GM12878 (cell line): ENCODE results near the gene TET2. TPM values are rescaled to one million over a fixed set of nuclear protein-coding genes. Genes with fewer than 3 reads are reported as not detected.

Source experiments
- ATAC-seq: fragments of 200-7000 bp; cut with Tn5 transposase; 3 replicates; pipeline ENCODE4 v1.9.1; 2020; ENCODE audit warnings: mild to moderate bottlenecking, moderate library complexity
- BruUV-seq: library from RNA; stranded (reverse); fragments of 400-500 nt; replicated peaks from 2 replicates; lab custom pipeline; 2021; lab: Mats Ljungman, UMichigan
- CTCF ChIA-PET: fragments of 300-600 bp; sonication (Branson Sonifier 250); formaldehyde crosslinking; extraction: SDS; loops from one replicate; lab custom pipeline; 2021; ENCODE audit warnings: inconsistent platforms; lab: Yijun Ruan, JAX
- POLR2A ChIA-PET: fragments of 350-600 bp; formaldehyde crosslinking; extraction: SDS; loops from one replicate; lab custom pipeline; 2021; ENCODE audit warnings: inconsistent platforms; lab: Charles Lee
- RAD21 ChIA-PET: fragments of 300-600 bp; sonication (Branson Sonifier 250); formaldehyde crosslinking; loops from one replicate; lab custom pipeline; 2023; ENCODE audit warnings: antibody characterized with exemption; ENCODE audit not compliant: unreplicated experiment; lab: Charles Lee
- SMC1A ChIA-PET: fragments of 300-600 bp; sonication (Branson Sonifier 250); formaldehyde crosslinking; loops from one replicate; lab custom pipeline; 2023; ENCODE audit not compliant: unreplicated experiment, uncharacterized antibody; lab: Charles Lee
- DNase-seq: peaks from one replicate; pipeline ENCODE4 v3.0.0-alpha.2; 2011; ENCODE audit warnings: low read depth, low spot score
- FAIRE-seq: peaks from 3 replicates; lab custom pipeline; 2011; peaks lifted over from hg19 to GRCh38; lab: Jason Lieb, UNC
- H2AFZ ChIP-seq: 2 replicates; pipeline ENCODE4 v1.6.0; 2011; ENCODE audit warnings: low read depth, low read length, control low read depth; ENCODE audit not compliant: control insufficient read depth
- H3K27ac ChIP-seq: 2 replicates; pipeline ENCODE4 v1.5.1; 2011; ENCODE audit warnings: control low read depth; ENCODE audit not compliant: control insufficient read depth, insufficient read depth
- H3K27me3 ChIP-seq, 2 experiments: replicated peaks in 1 of 2; 2 replicates each; pipeline versions ENCODE4 v1.6.0 to v1.6.1; 2011; ENCODE audit warnings: low read length in 1 of 2; ENCODE audit not compliant: control insufficient read depth in 2 of 2, insufficient read depth in 2 of 2
- H3K36me3 ChIP-seq, 2 experiments: 2 replicates each; pipeline ENCODE4 v1.5.1; 2011; ENCODE audit warnings: low read length in 1 of 2; ENCODE audit not compliant: control insufficient read depth in 2 of 2, insufficient read depth in 2 of 2
- H3K4me1 ChIP-seq: 2 replicates; pipeline ENCODE4 v1.6.1; 2011; ENCODE audit warnings: mild to moderate bottlenecking, low read length, moderate library complexity, mixed read lengths; ENCODE audit not compliant: control insufficient read depth, insufficient read depth
- H3K4me2 ChIP-seq: 2 replicates; pipeline ENCODE4 v1.6.0; 2011; ENCODE audit warnings: control low read depth; ENCODE audit not compliant: control insufficient read depth, insufficient read depth
- H3K4me3 ChIP-seq: fragments of 200-600 bp; sonication (generic); 2 replicates; pipeline ENCODE4 v1.5.1; 2016
- H3K79me2 ChIP-seq: 2 replicates; pipeline ENCODE4 v1.6.0; 2011; ENCODE audit warnings: low read length; ENCODE audit not compliant: control insufficient read depth, insufficient read depth
- H3K9ac ChIP-seq: 2 replicates; pipeline ENCODE4 v1.8.0; 2011; ENCODE audit warnings: low read length, control low read depth, mixed read lengths; ENCODE audit not compliant: control insufficient read depth, insufficient read depth
- H3K9me3 ChIP-seq: replicated peaks from 3 replicates; pipeline ENCODE4 v1.5.1; 2011; ENCODE audit warnings: mild to moderate bottlenecking, low read length; ENCODE audit not compliant: control insufficient read depth, insufficient read depth
- H4K20me1 ChIP-seq: 2 replicates; pipeline ENCODE4 v1.6.0; 2011; ENCODE audit not compliant: control insufficient read depth, insufficient read depth
- ASH2L ChIP-seq: fragments of 300-600, 200-600 bp; sonication (generic); IDR thresholded peaks from 2 replicates; pipeline ENCODE4 v1.6.1; 2017; ENCODE audit warnings: low read depth, mild to moderate bottlenecking, borderline replicate concordance
- CBFB ChIP-seq: IDR thresholded peaks from 2 replicates; pipeline ENCODE4 v1.6.1; 2016; ENCODE audit warnings: antibody characterized with exemption, low read depth
- CHD2 ChIP-seq: IDR thresholded peaks from 2 replicates; pipeline ENCODE4 v1.6.1; 2011; ENCODE audit warnings: low read depth, low read length, improper control_type of control experiment, borderline replicate concordance
- EED ChIP-seq: sonication (generic); IDR thresholded peaks from 2 replicates; pipeline ENCODE4 v1.6.1; 2016; ENCODE audit warnings: antibody characterized with exemption, low read depth
- ETV6 ChIP-seq, 2 experiments: fragments of 450-650 bp in 1 of 2; IDR thresholded peaks in 1 of 2; conservative IDR thresholded peaks in 1 of 2; 2 replicates each; pipeline ENCODE4 v1.6.1; 2014; ENCODE audit warnings: antibody characterized with exemption in 1 of 2, borderline replicate concordance in 1 of 2, low read depth in 1 of 2, mild to moderate bottlenecking in 1 of 2, moderate library complexity in 1 of 2
- FOS ChIP-seq: IDR thresholded peaks from 3 replicates; pipeline ENCODE4 v1.6.1; 2011; ENCODE audit warnings: borderline replicate concordance; ENCODE audit not compliant: insufficient read length; ENCODE audit errors: extremely low read depth
- FOXM1 ChIP-seq: IDR thresholded peaks from 2 replicates; pipeline ENCODE4 v1.6.1; 2012; ENCODE audit warnings: low read depth, mild to moderate bottlenecking, inconsistent platforms, low read length, moderate library complexity
- GATAD2B ChIP-seq: fragments of 450-650 bp; conservative IDR thresholded peaks from 2 replicates; pipeline ENCODE4 v1.6.1; 2017; ENCODE audit warnings: low read depth, mild to moderate bottlenecking, moderate library complexity
- HCFC1 ChIP-seq: fragments of 150-350 bp; IDR thresholded peaks from 2 replicates; pipeline ENCODE4 v1.6.1; 2014; ENCODE audit warnings: low read length
- HDAC2 ChIP-seq: fragments of 200-600 bp; sonication (generic); IDR thresholded peaks from 2 replicates; pipeline ENCODE4 v1.6.1; 2017
- HDAC6 ChIP-seq: fragments of 200-600 bp; sonication (generic); IDR thresholded peaks from one replicate; pipeline ENCODE4 v1.8.0; 2017; ENCODE audit warnings: antibody characterized with exemption; ENCODE audit not compliant: unreplicated experiment
- IKZF1 ChIP-seq: fragments of 450-650 bp; conservative IDR thresholded peaks from 2 replicates; pipeline ENCODE4 v1.6.1; 2017; ENCODE audit warnings: antibody characterized with exemption, mild to moderate bottlenecking
- IKZF2 ChIP-seq, 2 experiments: fragments of 450-650 bp; IDR thresholded peaks; 2 replicates each; pipeline ENCODE4 v1.6.1; 2017; ENCODE audit warnings: mild to moderate bottlenecking in 2 of 2, moderate library complexity in 2 of 2
- RAD21 ChIP-seq: IDR thresholded peaks from 2 replicates; pipeline ENCODE4 v1.6.1; 2011; ENCODE audit warnings: mild to moderate bottlenecking, low read depth, low read length, moderate library complexity; ENCODE audit not compliant: insufficient read depth
- RUNX3 ChIP-seq: IDR thresholded peaks from 2 replicates; pipeline ENCODE4 v1.6.1; 2012; ENCODE audit warnings: low read length, inconsistent platforms
- SMAD1 ChIP-seq: fragments of 450-650 bp; IDR thresholded peaks from 2 replicates; pipeline ENCODE4 v1.6.1; 2018; ENCODE audit warnings: mild to moderate bottlenecking, low read depth; ENCODE audit not compliant: partially characterized antibody
- SMAD5 ChIP-seq: IDR thresholded peaks from 2 replicates; pipeline ENCODE4 v1.6.1; 2016; ENCODE audit warnings: antibody characterized with exemption, low read depth
- SRF ChIP-seq, 2 experiments: IDR thresholded peaks; 2 replicates each; pipeline ENCODE4 v1.6.1; 2011; ENCODE audit warnings: low read depth in 2 of 2, low read length in 2 of 2, mild to moderate bottlenecking in 1 of 2, moderate library complexity in 1 of 2
- ZBED1 ChIP-seq: IDR thresholded peaks from 2 replicates; pipeline ENCODE4 v1.6.1; 2016; ENCODE audit warnings: borderline replicate concordance
- ZBTB33 ChIP-seq: fragments of 450-650 bp; IDR thresholded peaks from 2 replicates; pipeline ENCODE4 v1.6.1; 2017; ENCODE audit warnings: mild to moderate bottlenecking
- ZZZ3 ChIP-seq: IDR thresholded peaks from 2 replicates; pipeline ENCODE4 v1.6.1; 2011; ENCODE audit warnings: low read depth; ENCODE audit not compliant: control insufficient read depth, insufficient read length
- WGBS: methylation state at CpG from one replicate; pipeline ENCODE4 v1.1.6; 2016; ENCODE audit warnings: low lambda C conversion rate; ENCODE audit not compliant: insufficient replicate concordance, insufficient coverage; ENCODE audit errors: missing lambda C conversion rate; 5-methylcytosine and 5-hydroxymethylcytosine counted together
- in situ Hi-C: fragments of 300-500 bp; cut with MboI; formaldehyde crosslinking; loops from 9 replicates; pipeline ENCODE4 v1.14.3; 2018; ENCODE audit warnings: mixed read lengths
- intact Hi-C: fragments of 100-400 bp; cut with micrococcal nuclease; formaldehyde crosslinking; loops from one replicate; pipeline ENCODE4 v1.14.2; 2022; ENCODE audit not compliant: unreplicated experiment
- polyA plus RNA-seq, 11 experiments: library from polyadenylated mRNA; depleted of rRNA in 4 of 11; unstranded in 6 of 11; stranded (reverse) in 5 of 11; fragments of >200 nt; fragmentation: Nextera tagmentation in 4 of 11; fragmentation: Illumina TruSeq in 1 of 11; extraction: Ambion mirVana in 4 of 11; extraction: Trizol in 1 of 11; gene quantifications; 1 replicate in 1 of 11; 2 replicates in 10 of 11; pipeline versions ENCODE4 v1.2.1 to v1.2.3, GENCODE V29; 2011 to 2016; ENCODE audit warnings: inconsistent platforms in 2 of 11, missing spikeins in 2 of 11, low read depth in 1 of 11
- total RNA-seq, 4 experiments: library from RNA; depleted of rRNA in 3 of 4; stranded (reverse); fragments of >200 nt in 3 of 4; fragmentation: Illumina TruSeq in 1 of 4; extraction: Trizol in 1 of 4; gene quantifications; 2 replicates each; pipeline versions ENCODE4 v1.2.1 to v1.2.3, GENCODE V29; 2013 to 2021

The TET2 gene
- total and polyA plus RNA-seq, 10 of the 15 experiments (the other 5 are each of a cell fraction or from before 2014, with no cell fraction given) = 3.7 to 49.0 (median 27.5) TPM

- TF ChIP-seq RAD21 = no peak
- no peak for TF ChIP-seq FOS
- no peak for TF ChIP-seq ASH2L
- TF ChIP-seq HCFC1 = no peak
- no peak for TF ChIP-seq SMAD5
- TF ChIP-seq SRF (IDR thresholded peaks at IDR 0.05; ENCODE audit: low read depth in 2 of 2, low read length in 2 of 2) = no peak
- no peak for TF ChIP-seq SMAD1
- no peak for TF ChIP-seq HDAC2
- TF ChIP-seq ZZZ3 = no peak
- no peak for TF ChIP-seq HDAC6
- no peak for TF ChIP-seq CBFB
- TF ChIP-seq GATAD2B = no peak
- no peak for TF ChIP-seq ZBED1
- TF ChIP-seq, all 136 proteins: peak for 0
Observed at GRCh38 chr4:105246712-105247111, 100.0 kb downstream of the TET2 start (continued).

- ChIA-PET SMC1A (interaction anchor here (2.5 kb wide), 1 partner anchor 10 kb away, joined by 7 read pairs; no protein-coding TSS in a partner anchor), POLR2A (interaction anchor here (1.0 kb wide), 1 partner anchor 14 kb away, joined by 6 read pairs; no protein-coding TSS in a partner anchor), RAD21 (no interaction called here), CTCF (interaction anchor here (0.6 to 1.9 kb wide), 4 partner anchors 9 to 153 kb away, joined by 3 to 5 read pairs (median 3); no protein-coding TSS in a partner anchor)
- Histone ChIP-seq H3K79me2 (no peaks in the 10 kb centered on the region), H4K20me1 (no peaks in the 10 kb centered on the region), H3K4me2 (no peak overlapping the region), H3K9me3 (peaks cover 7% of the 10 kb centered on the region), H2AFZ (no peak overlapping the region), H3K27me3 (no peaks in the 10 kb centered on the region), H3K27ac (no peak overlapping the region), H3K4me1 (no peaks in the 10 kb centered on the region), H3K9ac (no peak overlapping the region), H3K36me3 (peaks cover 0 to 24% of the 10 kb centered on the region in 2 experiments; a peak in 3 of 4 replicates), H3K4me3 (no peak overlapping the region)
- ATAC-seq (peak; percentile 37), FAIRE-seq (peak; percentile 56), DNase-seq (no peak)
- in situ Hi-C loops (no loop called here), intact Hi-C loops (no loop called here)
- WGBS = 0% methylated on average over 1 of the region's 1 CpG
- TF ChIP-seq CHD2 = no peak
- 0 out of 2 replicates have a peak, but pooled peaks have one; percentile 43 for TF ChIP-seq IKZF1
- 0 out of 2 replicates have a peak, but pooled peaks have one; percentile 38 for TF ChIP-seq EED
- TF ChIP-seq ZBTB33 = no peak
- TF ChIP-seq FOXM1 = no peak
- peak; percentile 63 to 68; a peak in 3 of 4 replicates for TF ChIP-seq IKZF2 (IDR thresholded peaks at IDR 0.05)
- peak; percentile 28; the same call in 1 of the 2 replicates for TF ChIP-seq RUNX3
- TF ChIP-seq ETV6 (conservative IDR thresholded peaks at IDR 0.05 in 1 of 2, IDR thresholded peaks at IDR 0.05 in 1 of 2; ENCODE audit: borderline replicate concordance in 1 of 2, low read depth in 1 of 2) = peak in 1 of 2 experiments; percentile 35; a peak in 1 of 4 replicates
- BruUV-seq = no TSS peak
Observed at GRCh38 chr4:105248613-105249012, 101.9 kb downstream of the TET2 start.
